Skeletal muscle cell (primary cell): Measurements from ENCODE around the gene GALNT1.
A peak's percentile ranks its signal among the peaks of the same experiment; 100 is the strongest.

ENCODE experiments used
- DNase-seq: peaks from one replicate; pipeline ENCODE4 v3.0.0-alpha.2; 2010; ENCODE audit warnings: low read depth
- H3K4me3 ChIP-seq: 2 replicates; pipeline ENCODE4 v1.5.1; 2011; ENCODE audit warnings: low read depth, mild to moderate bottlenecking, control low read depth, low read length, moderate library complexity

Gene GALNT1

GRCh38 chr18:35736696-35737095 is 155.2 kb downstream of the GALNT1 start:
- H3K4me3 ChIP-seq: no peak overlapping the region
- DNase-seq: no peak

- no peak for DNase-seq
- no peak overlapping the region for H3K4me3 ChIP-seq
These were observed 158.2 kb downstream of the GALNT1 start for GRCh38 chr18:35739778-35740177.

- DNase-seq: no peak
- no peak overlapping the region for H3K4me3 ChIP-seq
These were observed 159.1 kb downstream of the GALNT1 start for GRCh38 chr18:35740656-35741055.

GRCh38 chr18:35743916-35744315 is 162.4 kb downstream of the GALNT1 start:
- DNase-seq: no peak
- H3K4me3 ChIP-seq: no peak overlapping the region

GRCh38 chr18:35745814-35746213 is 164.3 kb downstream of the GALNT1 start:
- DNase-seq: no peak
- no peak overlapping the region for H3K4me3 ChIP-seq

GRCh38 chr18:35746826-35747339 is 165.3 kb downstream of the GALNT1 start:
- no peak for DNase-seq
- H3K4me3 ChIP-seq: no peak overlapping the region

- no peak for DNase-seq
- H3K4me3 ChIP-seq: no peak overlapping the region
These were observed 166.4 kb downstream of the GALNT1 start for GRCh38 chr18:35747894-35748472.

GRCh38 chr18:35749701-35750100 is 168.2 kb downstream of the GALNT1 start:
- no peak overlapping the region for H3K4me3 ChIP-seq
- DNase-seq: no peak

- no peak overlapping the region for H3K4me3 ChIP-seq
- DNase-seq: no peak
These were observed 169.4 kb downstream of the GALNT1 start for GRCh38 chr18:35750929-35751328.

- H3K4me3 ChIP-seq: no peak overlapping the region
- DNase-seq: no peak
These were observed 171.9 kb downstream of the GALNT1 start for GRCh38 chr18:35753306-35753910.

GRCh38 chr18:35754464-35754863 is 172.9 kb downstream of the GALNT1 start:
- no peak overlapping the region for H3K4me3 ChIP-seq
- no peak for DNase-seq

GRCh38 chr18:35755369-35755768 is 173.8 kb downstream of the GALNT1 start:
- DNase-seq: no peak
- no peak overlapping the region for H3K4me3 ChIP-seq

GRCh38 chr18:35756506-35757117 is 175.1 kb downstream of the GALNT1 start:
- peak; percentile 18 for DNase-seq
- H3K4me3 ChIP-seq: no peak overlapping the region
